ENCODE data around the gene ARHGAP18. TPM values are rescaled to one million over a fixed set of nuclear protein-coding genes. Genes with fewer than 3 reads are reported as not detected.

The ARHGAP18 gene
- total and polyA plus RNA-seq, 10 donors = 4.6 to 18.7 (median 15.4) TPM

- H3K27ac ChIP-seq = no peak overlapping the region
- intact Hi-C loops (cut with DNase I; ENCODE audit: low total_unique reads) = no loop called here
- H3K4me1 ChIP-seq = peaks cover 6 to 20% (median 15%) of the 10 kb centered on the region in 6 donors
- H3K27me3 ChIP-seq (replicated peaks in 1 of 7) = peaks cover 0 to 10% (median 0%) of the 10 kb centered on the region in 7 donors
- no peaks in the 10 kb centered on the region for H3K36me3 ChIP-seq
- WGBS, 5 donors = 37 to 54% (median 45%) methylated on average over 1 of the region's 1 CpG
- H3K4me3 ChIP-seq = no peak overlapping the region
- H3K9me3 ChIP-seq = no peaks in the 10 kb centered on the region
- no peak for DNase-seq
- no peak for TF ChIP-seq POLR2AphosphoS5 (IDR thresholded peaks at IDR 0.05)
- TF ChIP-seq CTCF (IDR thresholded peaks at IDR 0.05 in 8 of 11, conservative IDR thresholded peaks at IDR 0.05 in 3 of 11) = no peak
- TF ChIP-seq POLR2A (IDR thresholded peaks at IDR 0.05) = no peak
These were observed 30.0 kb upstream of the ARHGAP18 start for GRCh38 chr6:129740013-129740412.

- Histone ChIP-seq H3K4me1 (peaks cover 0 to 1% (median 0%) of the 10 kb centered on the region in 6 donors), H3K27me3 (replicated peaks in 1 of 7) (peaks cover 0 to 10% (median 0%) of the 10 kb centered on the region in 7 donors), H3K27ac (no peak overlapping the region), H3K9me3 (no peaks in the 10 kb centered on the region), H3K4me3 (no peak overlapping the region), H3K36me3 (no peaks in the 10 kb centered on the region)
- TF ChIP-seq POLR2A (IDR thresholded peaks at IDR 0.05) (no peak), POLR2AphosphoS5 (IDR thresholded peaks at IDR 0.05) (no peak), CTCF (IDR thresholded peaks at IDR 0.05 in 8 of 11, conservative IDR thresholded peaks at IDR 0.05 in 3 of 11) (no peak)
- intact Hi-C loops (cut with DNase I; ENCODE audit: low total_unique reads) = no loop called here
- WGBS, 5 donors = 93 to 99% (median 95%) methylated on average over 2 of the region's 2 CpGs
- DNase-seq = no peak
These were observed 26.1 kb upstream of the ARHGAP18 start for GRCh38 chr6:129736105-129736504.

GRCh38 chr6:129733290-129733689, 23.3 kb upstream of the ARHGAP18 start:
- no peak overlapping the region for H3K4me3 ChIP-seq
- no peaks in the 10 kb centered on the region for H3K9me3 ChIP-seq
- no peak for TF ChIP-seq POLR2AphosphoS5 (IDR thresholded peaks at IDR 0.05)
- no peak for TF ChIP-seq CTCF (IDR thresholded peaks at IDR 0.05 in 8 of 11, conservative IDR thresholded peaks at IDR 0.05 in 3 of 11)
- TF ChIP-seq POLR2A (IDR thresholded peaks at IDR 0.05) = no peak
- WGBS, 5 donors = 57 to 83% (median 79%) methylated on average over 2 of the region's 2 CpGs
- intact Hi-C loops (cut with DNase I; ENCODE audit: low total_unique reads) = no loop called here
- no peaks in the 10 kb centered on the region for H3K27me3 ChIP-seq (replicated peaks in 1 of 7)
- no peaks in the 10 kb centered on the region for H3K36me3 ChIP-seq
- H3K4me1 ChIP-seq = peaks cover 0 to 11% (median 0%) of the 10 kb centered on the region in 6 donors
- DNase-seq = no peak
- H3K27ac ChIP-seq = no peak overlapping the region

- Histone ChIP-seq H3K27me3 (replicated peaks in 1 of 7) (no peaks in the 10 kb centered on the region), H3K4me3 (no peak overlapping the region), H3K27ac (no peak overlapping the region), H3K36me3 (no peaks in the 10 kb centered on the region), H3K4me1 (peaks cover 0 to 11% (median 0%) of the 10 kb centered on the region in 6 donors), H3K9me3 (no peaks in the 10 kb centered on the region)
- no peak for DNase-seq
- intact Hi-C loops (cut with DNase I; ENCODE audit: low total_unique reads) = no loop called here
- no peak for TF ChIP-seq POLR2AphosphoS5 (IDR thresholded peaks at IDR 0.05)
- no peak for TF ChIP-seq POLR2A (IDR thresholded peaks at IDR 0.05)
- TF ChIP-seq CTCF (IDR thresholded peaks at IDR 0.05 in 8 of 11, conservative IDR thresholded peaks at IDR 0.05 in 3 of 11) = no peak
- 93 to 97% (median 95%) methylated on average over 4 of the region's 4 CpGs for WGBS, 5 donors
These were observed 22.6 kb upstream of the ARHGAP18 start for GRCh38 chr6:129732542-129732941.

All from spleen (tissue), 11 donors.